CD14-positive monocyte (primary cell): ENCODE results near the gene MIA2. TPM values are rescaled to one million over a fixed set of nuclear protein-coding genes. Genes with fewer than 3 reads are reported as not detected.
A peak's percentile ranks its signal among the peaks of the same experiment; 100 is the strongest.

ENCODE experiments used
- DNase-seq, 3 donors: peaks; one replicate each; pipeline ENCODE4 v3.0.0-alpha.2; 2011 to 2022
- H2AFZ ChIP-seq: 2 replicates; pipeline ENCODE4 v1.6.0; 2012; ENCODE audit warnings: mild to moderate bottlenecking, low read depth, low read length, inconsistent platforms; ENCODE audit not compliant: insufficient read depth, poor library complexity, severe bottlenecking
- H3K27ac ChIP-seq, 2 donors: 1 replicate in 1 of 2; 2 replicates in 1 of 2; pipeline ENCODE4 v1.5.1; 2012 to 2013; ENCODE audit warnings: low read length in 2 of 2, control low read depth in 1 of 2, inconsistent platforms in 1 of 2, low read depth in 1 of 2, mild to moderate bottlenecking in 1 of 2
- H3K27me3 ChIP-seq, 2 donors: one replicate each; pipeline versions ENCODE4 v1.6.0 to v1.6.1; 2011 to 2013; ENCODE audit warnings: low read length in 2 of 2; ENCODE audit not compliant: control insufficient read depth in 2 of 2, insufficient read depth in 2 of 2
- H3K36me3 ChIP-seq, 2 donors: replicated peaks in 1 of 2; 1 replicate in 1 of 2; 2 replicates in 1 of 2; pipeline versions ENCODE4 v1.5.1 to v1.6.1; 2012 to 2013; ENCODE audit warnings: low read length in 2 of 2, control low read depth in 1 of 2, inconsistent platforms in 1 of 2, mild to moderate bottlenecking in 1 of 2; ENCODE audit not compliant: insufficient read depth in 2 of 2, control insufficient read depth in 1 of 2
- H3K4me1 ChIP-seq, 2 donors: 1 replicate in 1 of 2; 2 replicates in 1 of 2; pipeline versions ENCODE4 v1.5.1 to v1.6.1; 2012 to 2013; ENCODE audit warnings: low read length in 2 of 2, control low read depth in 1 of 2, inconsistent platforms in 1 of 2, mild to moderate bottlenecking in 1 of 2, moderate library complexity in 1 of 2; ENCODE audit not compliant: insufficient read depth in 2 of 2, control insufficient read depth in 1 of 2
- H3K4me2 ChIP-seq: replicated peaks from 2 replicates; pipeline ENCODE3; 2012; ENCODE audit warnings: low read length, moderate library complexity, mild to moderate bottlenecking; ENCODE audit not compliant: poor library complexity, severe bottlenecking; ENCODE audit errors: extremely low read depth
- H3K4me3 ChIP-seq, 3 experiments: fragments of 200-600 bp in 1 of 3; sonication (generic) in 1 of 3; replicated peaks in 1 of 3; 1 replicate in 2 of 3; 2 replicates in 1 of 3; pipeline ENCODE4 v1.5.1; 2011 to 2013; ENCODE audit warnings: low read length in 3 of 3, mild to moderate bottlenecking in 3 of 3, control low read depth in 2 of 3, low read depth in 2 of 3, inconsistent platforms in 1 of 3, moderate library complexity in 1 of 3
- H3K79me2 ChIP-seq: 2 replicates; pipeline ENCODE4 v1.6.0; 2012; ENCODE audit warnings: mild to moderate bottlenecking, control low read depth, inconsistent platforms, low read length, moderate library complexity; ENCODE audit not compliant: insufficient read depth
- H3K9ac ChIP-seq: 2 replicates; pipeline ENCODE4 v1.6.0; 2017; ENCODE audit warnings: low read length, mild to moderate bottlenecking; ENCODE audit not compliant: insufficient read depth, poor library complexity, severe bottlenecking
- H3K9me3 ChIP-seq, 2 donors: replicated peaks in 1 of 2; 1 replicate in 1 of 2; 2 replicates in 1 of 2; pipeline versions ENCODE4 v1.5.1 to v1.6.1; 2012 to 2013; ENCODE audit warnings: low read length in 2 of 2, control low read depth in 1 of 2; ENCODE audit not compliant: control insufficient read depth in 1 of 2, insufficient read depth in 1 of 2
- H4K20me1 ChIP-seq: 2 replicates; pipeline ENCODE4 v1.6.0; 2012; ENCODE audit warnings: mild to moderate bottlenecking, low read length, control low read depth, moderate library complexity; ENCODE audit not compliant: insufficient read depth
- H3K27ac Mint-ChIP-seq, 7 donors: one replicate each; pipeline ENCODE4 v1.8.0; 2020; ENCODE audit warnings: mild to moderate bottlenecking in 7 of 7, mixed read lengths in 7 of 7, moderate library complexity in 6 of 7, inconsistent platforms in 2 of 7
- H3K27me3 Mint-ChIP-seq, 3 donors: one replicate each; pipeline ENCODE4 v1.8.0; 2021 to 2022; ENCODE audit warnings: low read depth in 3 of 3, mild to moderate bottlenecking in 3 of 3, mixed read lengths in 3 of 3, moderate library complexity in 3 of 3, inconsistent platforms in 1 of 3
- H3K36me3 Mint-ChIP-seq, 2 donors: one replicate each; pipeline ENCODE4 v1.8.0; 2020; ENCODE audit warnings: mixed read lengths in 2 of 2, inconsistent platforms in 1 of 2, mild to moderate bottlenecking in 1 of 2
- H3K4me1 Mint-ChIP-seq: one replicate; pipeline ENCODE4 v1.8.0; 2020; ENCODE audit warnings: mild to moderate bottlenecking, mixed read lengths
- H3K4me3 Mint-ChIP-seq, 2 donors: one replicate each; pipeline ENCODE4 v1.8.0; 2020; ENCODE audit warnings: mild to moderate bottlenecking in 2 of 2, mixed read lengths in 2 of 2, moderate library complexity in 1 of 2
- H3K9me3 Mint-ChIP-seq, 7 donors: one replicate each; pipeline ENCODE4 v1.8.0; 2020 to 2022; ENCODE audit warnings: mixed read lengths in 7 of 7, mild to moderate bottlenecking in 6 of 7, moderate library complexity in 6 of 7, inconsistent platforms in 2 of 7
- WGBS: methylation state at CpG from one replicate; pipeline ENCODE4 v1.1.5; 2013; ENCODE audit warnings: missing lambda C conversion rate; ENCODE audit not compliant: insufficient coverage; 5-methylcytosine and 5-hydroxymethylcytosine counted together
- intact Hi-C, 2 donors: fragments of 100-400 bp; cut with micrococcal nuclease; formaldehyde crosslinking; loops; one replicate each; pipeline versions ENCODE4 v1.15.0 to v1.15.1; 2023
- polyA plus RNA-seq, 3 donors: library from polyadenylated mRNA; depleted of rRNA in 1 of 3; unstranded in 2 of 3; stranded (reverse) in 1 of 3; fragments of 300-500 nt in 2 of 3; fragments of >200 nt in 1 of 3; fragmentation: Illumina TruSeq in 2 of 3; gene quantifications; 1 replicate in 2 of 3; 2 replicates in 1 of 3; pipeline ENCODE4 v1.2.3, GENCODE V29; 2012 to 2021
- TF ChIP-seq, protein P1 (sequence below): fragments of 200-600 bp; IDR thresholded peaks from one replicate; pipeline ENCODE4 v1.8.0; 2022; ENCODE audit warnings: antibody characterized with exemption, mild to moderate bottlenecking

MIA2 gene
- polyA plus RNA-seq, 3 donors: 19.1 to 24.6 (median 20.0) TPM

DNA sequence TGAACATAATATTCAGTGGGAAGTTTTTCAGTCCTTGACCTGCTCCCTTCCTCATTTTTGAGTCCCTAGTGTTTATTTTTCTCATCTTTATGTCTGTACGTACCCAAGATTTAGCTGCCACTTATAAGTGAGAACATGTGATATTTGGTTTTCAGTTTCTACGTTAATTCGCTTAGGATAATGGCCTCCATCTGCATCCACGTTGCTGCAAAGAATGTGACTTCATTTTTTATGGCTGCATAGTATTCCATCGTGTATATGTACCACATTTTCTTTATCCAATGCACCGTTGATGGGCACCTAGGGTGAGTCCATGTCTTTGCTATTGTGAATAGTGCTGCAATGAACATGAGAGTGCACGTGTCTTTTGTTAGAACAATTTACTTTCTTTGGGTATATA lies 30.3 kb downstream of the MIA2 start:
- H3K27ac Mint-ChIP-seq: no peak overlapping the region
- H3K9me3 ChIP-seq: no peaks in the 10 kb centered on the region
- no peak overlapping the region for H2AFZ ChIP-seq
- no peak overlapping the region for H3K9ac ChIP-seq
- H3K79me2 ChIP-seq: peaks cover 22% of the 10 kb centered on the region
- intact Hi-C loops: no loop called here
- no peak overlapping the region for H3K4me2 ChIP-seq
- no peak overlapping the region for H3K4me3 Mint-ChIP-seq
- no peaks in the 10 kb centered on the region for H3K27me3 ChIP-seq
- no peaks in the 10 kb centered on the region for H3K36me3 Mint-ChIP-seq
- H4K20me1 ChIP-seq: peaks cover 6% of the 10 kb centered on the region
- no peaks in the 10 kb centered on the region for H3K36me3 ChIP-seq
- no peak overlapping the region for H3K27ac ChIP-seq
- TF ChIP-seq, protein P1, sequence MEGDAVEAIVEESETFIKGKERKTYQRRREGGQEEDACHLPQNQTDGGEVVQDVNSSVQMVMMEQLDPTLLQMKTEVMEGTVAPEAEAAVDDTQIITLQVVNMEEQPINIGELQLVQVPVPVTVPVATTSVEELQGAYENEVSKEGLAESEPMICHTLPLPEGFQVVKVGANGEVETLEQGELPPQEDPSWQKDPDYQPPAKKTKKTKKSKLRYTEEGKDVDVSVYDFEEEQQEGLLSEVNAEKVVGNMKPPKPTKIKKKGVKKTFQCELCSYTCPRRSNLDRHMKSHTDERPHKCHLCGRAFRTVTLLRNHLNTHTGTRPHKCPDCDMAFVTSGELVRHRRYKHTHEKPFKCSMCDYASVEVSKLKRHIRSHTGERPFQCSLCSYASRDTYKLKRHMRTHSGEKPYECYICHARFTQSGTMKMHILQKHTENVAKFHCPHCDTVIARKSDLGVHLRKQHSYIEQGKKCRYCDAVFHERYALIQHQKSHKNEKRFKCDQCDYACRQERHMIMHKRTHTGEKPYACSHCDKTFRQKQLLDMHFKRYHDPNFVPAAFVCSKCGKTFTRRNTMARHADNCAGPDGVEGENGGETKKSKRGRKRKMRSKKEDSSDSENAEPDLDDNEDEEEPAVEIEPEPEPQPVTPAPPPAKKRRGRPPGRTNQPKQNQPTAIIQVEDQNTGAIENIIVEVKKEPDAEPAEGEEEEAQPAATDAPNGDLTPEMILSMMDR: no peak
- peaks cover 0 to 17% (median 8%) of the 10 kb centered on the region in 7 donors for H3K9me3 Mint-ChIP-seq
- H3K4me3 ChIP-seq: no peak overlapping the region
- peaks cover 28% of the 10 kb centered on the region for H3K4me1 Mint-ChIP-seq
- no peak for DNase-seq
- H3K4me1 ChIP-seq: peaks cover 22 to 29% of the 10 kb centered on the region in 2 donors
- WGBS: no CpG with 5 or more reads among the region's 7 CpGs
- peaks cover 0 to 2% (median 0%) of the 10 kb centered on the region in 3 donors for H3K27me3 Mint-ChIP-seq

DNA sequence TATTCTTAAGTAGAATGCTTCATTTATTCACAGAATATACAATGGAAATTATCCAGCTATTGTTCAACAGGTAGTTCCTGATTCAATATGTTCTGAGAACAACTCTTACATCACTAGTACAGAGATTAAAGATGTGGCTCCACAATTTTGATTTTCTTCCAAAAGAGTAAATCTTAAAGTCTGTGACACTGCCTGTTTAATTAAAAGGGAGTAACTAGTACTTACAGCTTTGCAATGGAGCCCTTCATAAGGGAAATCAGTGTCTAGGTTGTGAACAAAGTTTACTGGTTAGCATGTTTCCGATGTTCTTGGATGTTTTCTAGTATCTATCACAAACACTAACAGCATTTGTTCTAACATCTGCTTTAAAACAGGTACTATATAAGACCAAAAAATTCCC lies 30.8 kb downstream of the MIA2 start:
- Histone ChIP-seq H3K9ac (no peak overlapping the region), H4K20me1 (peaks cover 7% of the 10 kb centered on the region), H3K4me1 (peaks cover 26 to 34% of the 10 kb centered on the region in 2 donors), H3K9me3 (no peaks in the 10 kb centered on the region), H3K27ac (no peak overlapping the region), H3K4me3 (no peak overlapping the region), H3K27me3 (no peaks in the 10 kb centered on the region), H3K79me2 (peaks cover 28% of the 10 kb centered on the region), H2AFZ (peak overlapping the region; percentile 26), H3K36me3 (no peaks in the 10 kb centered on the region), H3K4me2 (no peak overlapping the region)
- Mint-ChIP-seq H3K4me3 (no peak overlapping the region), H3K27me3 (peaks cover 0 to 1% (median 0%) of the 10 kb centered on the region in 3 donors), H3K4me1 (peaks cover 33% of the 10 kb centered on the region), H3K9me3 (peaks cover 0 to 17% (median 8%) of the 10 kb centered on the region in 7 donors), H3K27ac (no peak overlapping the region), H3K36me3 (no peaks in the 10 kb centered on the region)
- intact Hi-C loops: no loop called here
- TF ChIP-seq, protein P1: no peak
- no CpG with 5 or more reads among the region's 1 CpG for WGBS
- DNase-seq: no peak
